GM19035 (cell line): Measurements from ENCODE around the gene IDUA.

Experiments
- ATAC-seq: cut with Tn5 transposase; IDR thresholded peaks from one replicate; pipeline ENCODE4 v1.9.1; 2021; ENCODE audit not compliant: unreplicated experiment

The IDUA gene

GRCh38 chr4:1013225-1014073, 26.6 kb downstream of the IDUA start:
- no peak for ATAC-seq

GRCh38 chr4:1014291-1015167, 27.7 kb downstream of the IDUA start:
- ATAC-seq, result no peak

- no peak for ATAC-seq
These were observed 28.3 kb downstream of the IDUA start for GRCh38 chr4:1015179-1015578.

- no peak for ATAC-seq
These were observed 28.9 kb downstream of the IDUA start for GRCh38 chr4:1015746-1016145.

- ATAC-seq, result no peak
These were observed 30.4 kb downstream of the IDUA start for GRCh38 chr4:1017211-1017610.

GRCh38 chr4:1017706-1018105, 30.9 kb downstream of the IDUA start:
- ATAC-seq, result no peak

GRCh38 chr4:1018147-1019020, 31.5 kb downstream of the IDUA start:
- ATAC-seq, result no peak

GRCh38 chr4:1019320-1019719, 32.5 kb downstream of the IDUA start:
- ATAC-seq, result no peak

GRCh38 chr4:1019729-1020470, 33.1 kb downstream of the IDUA start:
- ATAC-seq, result no peak

- ATAC-seq, result peak; percentile 74
These were observed 34.7 kb downstream of the IDUA start for GRCh38 chr4:1021386-1022050.

GRCh38 chr4:1022051-1022738, 35.4 kb downstream of the IDUA start:
- ATAC-seq, result no peak

GRCh38 chr4:1022739-1023066, 35.9 kb downstream of the IDUA start:
- no peak for ATAC-seq

- no peak for ATAC-seq
These were observed 36.3 kb downstream of the IDUA start for GRCh38 chr4:1023075-1023640.

GRCh38 chr4:1023895-1024740, 37.3 kb downstream of the IDUA start:
- ATAC-seq, result no peak

GRCh38 chr4:1024882-1025545, 38.2 kb downstream of the IDUA start:
- ATAC-seq, result no peak

- ATAC-seq, result peak; percentile 69
These were observed 39.3 kb downstream of the IDUA start for GRCh38 chr4:1026115-1026514.

- no peak for ATAC-seq
These were observed 40.5 kb downstream of the IDUA start for GRCh38 chr4:1027219-1027914.
